Prostate gland (tissue), 2 donors: ENCODE measurements around the gene EFR3B.

Experiments
- CTCF ChIP-seq, 4 experiments: fragments of 200-600 bp in 2 of 4; fragments of 450-650 bp in 2 of 4; sonication (generic) in 2 of 4; IDR thresholded peaks; 1 replicate in 3 of 4; 2 replicates in 1 of 4; pipeline ENCODE4 v1.5.1; 2016 to 2019; ENCODE audit warnings: antibody characterized with exemption in 4 of 4, mild to moderate bottlenecking in 2 of 4, moderate library complexity in 2 of 4
- POLR2AphosphoS5 ChIP-seq: sonication (generic); formaldehyde crosslinking; IDR thresholded peaks from one replicate; pipeline ENCODE4 v1.6.1; 2017; ENCODE audit warnings: antibody characterized with exemption

- TF ChIP-seq POLR2AphosphoS5 (no peak), CTCF (IDR thresholded peaks at IDR 0.05) (no peak)
Observed at GRCh38 chr2:25169073-25169470, 127.2 kb downstream of the EFR3B start.
